Adrenal gland (tissue), 12 donors: ENCODE measurements around the gene SYT7. TPM values are rescaled to one million over a fixed set of nuclear protein-coding genes. Genes with fewer than 3 reads are reported as not detected.

Experiments used
- DNase-seq, 7 donors: peaks; one replicate each; pipeline ENCODE4 v3.0.0-alpha.2; 2019 to 2020
- H3K27ac ChIP-seq, 5 donors: fragments of 200-600 bp; sonication (generic) in 4 of 5; 1 replicate in 3 of 5; 2 replicates in 2 of 5; pipeline versions ENCODE4 v1.5.1 to v1.8.0; 2016 to 2020; ENCODE audit warnings: mild to moderate bottlenecking in 1 of 5
- H3K27me3 ChIP-seq: fragments of 200-600 bp; 2 replicates; pipeline ENCODE4 v1.8.0; 2021
- H3K36me3 ChIP-seq, 2 donors: fragments of 200-600 bp; replicated peaks in 1 of 2; 1 replicate in 1 of 2; 2 replicates in 1 of 2; pipeline versions ENCODE4 v1.5.1 to v1.8.0; 2018 to 2022
- H3K4me1 ChIP-seq, 2 donors: fragments of 200-600 bp; replicated peaks in 1 of 2; 1 replicate in 1 of 2; 2 replicates in 1 of 2; pipeline versions ENCODE4 v1.5.1 to v1.8.0; 2018 to 2021
- H3K4me3 ChIP-seq, 4 donors: fragments of 200-600 bp; sonication (generic) in 3 of 4; one replicate each; pipeline ENCODE4 v1.5.1; 2016 to 2018
- H3K9me3 ChIP-seq, 3 donors: fragments of 200-600 bp; sonication (generic) in 1 of 3; replicated peaks in 1 of 3; 1 replicate in 2 of 3; 2 replicates in 1 of 3; pipeline versions ENCODE4 v1.5.1 to v1.8.0; 2016 to 2021
- POLR2A ChIP-seq, 2 donors: fragments of 450-650 bp; IDR thresholded peaks; one replicate each; pipeline ENCODE4 v1.6.1; 2017; ENCODE audit warnings: antibody characterized with exemption in 2 of 2, mild to moderate bottlenecking in 2 of 2, moderate library complexity in 1 of 2
- WGBS, 4 donors: extraction: QIAGEN DNeasy Blood & Tissue Kit in 2 of 4; methylation state at CpG; one replicate each; pipeline versions ENCODE4 v1.1.5 to v1.1.7; 2013 to 2017; 5-methylcytosine and 5-hydroxymethylcytosine counted together
- intact Hi-C, 2 donors: fragments of 100-400 bp; cut with DNase I; formaldehyde crosslinking; loops; one replicate each; pipeline versions ENCODE4 v1.14.1 to v1.15.0; 2022 to 2023
- polyA plus RNA-seq, 3 donors: library from polyadenylated mRNA; stranded (reverse); fragments of 200-250 nt in 2 of 3; fragments of 350-450 nt in 1 of 3; fragmentation: Illumina TruSeq in 1 of 3; extraction: RNeasy Lipid Tissue Mini Kit (QIAGEN cat#74804) in 1 of 3; gene quantifications; one replicate each; pipeline ENCODE4 v1.2.3, GENCODE V29; 2013 to 2014
- total RNA-seq, 9 donors: library from RNA; depleted of rRNA in 4 of 9; stranded (reverse); fragments of >200 nt in 4 of 9; fragments of 120-200 nt in 1 of 9; fragmentation: NEBNext Ultra II Directional in 1 of 9; extraction: Animal tissue kit (Norgen Biotek cat#: 25700) in 1 of 9; gene quantifications; one replicate each; pipeline versions ENCODE4 v1.1.0 to v1.2.4, GENCODE V29; 2013 to 2023
- TF ChIP-seq, protein P1 (sequence below), 6 experiments: fragments of 450-650 bp in 4 of 6; fragments of 200-600 bp in 2 of 6; sonication (generic) in 1 of 6; IDR thresholded peaks; 1 replicate in 5 of 6; 2 replicates in 1 of 6; pipeline versions ENCODE4 v1.5.1 to v1.8.0; 2016 to 2021; ENCODE audit warnings: antibody characterized with exemption in 6 of 6, mild to moderate bottlenecking in 2 of 6, moderate library complexity in 1 of 6
- donor health status: healthy with polysubstance abuse.
- donor health status: Bipolar disorder and iron deficiency.
- donor health status: DM: yes; HTN: yes; CAD: no.
- donor health status: DM: no; HTN: no; CAD: no.
- donor health status: DM: no; HTN: no; CAD: no.
- donor health status: DM: yes; HTN: yes; CAD: no.

SYT7 gene
- total and polyA plus RNA-seq, 12 donors: 0.09 to 6.8 (median 1.3) TPM; not detected in 1

DNA sequence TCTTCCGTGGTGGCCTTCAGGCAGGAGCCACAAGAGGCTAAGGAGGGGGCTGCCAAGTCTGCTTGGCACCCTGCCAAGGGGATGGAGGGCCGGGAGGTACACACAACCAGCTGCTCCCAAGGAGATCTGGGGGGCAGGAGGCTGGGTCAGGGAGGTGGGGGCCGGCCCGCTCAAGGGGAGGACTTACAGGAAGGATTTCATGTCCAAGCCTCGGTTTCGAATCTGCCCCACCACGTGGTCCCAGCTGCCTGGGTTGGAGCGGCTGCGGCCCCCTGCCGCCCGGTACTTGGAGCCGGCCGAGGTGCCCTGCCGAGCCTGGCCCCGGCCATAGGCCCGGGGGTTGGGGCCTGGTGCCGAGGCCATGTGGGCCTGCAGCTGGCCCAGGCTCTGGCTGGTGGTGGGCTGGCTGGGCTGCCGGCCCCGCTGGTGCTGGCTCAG, 38.8 kb downstream of the SYT7 start:
- no peaks in the 10 kb centered on the region for H3K4me1 ChIP-seq
- no peaks in the 10 kb centered on the region for H3K36me3 ChIP-seq
- no peak overlapping the region for H3K4me3 ChIP-seq
- DNase-seq: no peak
- 53 to 64% (median 59%) methylated on average over 4 to 19 of the region's 19 CpGs for WGBS, 4 donors
- H3K9me3 ChIP-seq: no peaks in the 10 kb centered on the region
- no peak overlapping the region for H3K27ac ChIP-seq
- intact Hi-C loops: no loop called here
- H3K27me3 ChIP-seq: peaks cover 6% of the 10 kb centered on the region
- TF ChIP-seq, protein P1, sequence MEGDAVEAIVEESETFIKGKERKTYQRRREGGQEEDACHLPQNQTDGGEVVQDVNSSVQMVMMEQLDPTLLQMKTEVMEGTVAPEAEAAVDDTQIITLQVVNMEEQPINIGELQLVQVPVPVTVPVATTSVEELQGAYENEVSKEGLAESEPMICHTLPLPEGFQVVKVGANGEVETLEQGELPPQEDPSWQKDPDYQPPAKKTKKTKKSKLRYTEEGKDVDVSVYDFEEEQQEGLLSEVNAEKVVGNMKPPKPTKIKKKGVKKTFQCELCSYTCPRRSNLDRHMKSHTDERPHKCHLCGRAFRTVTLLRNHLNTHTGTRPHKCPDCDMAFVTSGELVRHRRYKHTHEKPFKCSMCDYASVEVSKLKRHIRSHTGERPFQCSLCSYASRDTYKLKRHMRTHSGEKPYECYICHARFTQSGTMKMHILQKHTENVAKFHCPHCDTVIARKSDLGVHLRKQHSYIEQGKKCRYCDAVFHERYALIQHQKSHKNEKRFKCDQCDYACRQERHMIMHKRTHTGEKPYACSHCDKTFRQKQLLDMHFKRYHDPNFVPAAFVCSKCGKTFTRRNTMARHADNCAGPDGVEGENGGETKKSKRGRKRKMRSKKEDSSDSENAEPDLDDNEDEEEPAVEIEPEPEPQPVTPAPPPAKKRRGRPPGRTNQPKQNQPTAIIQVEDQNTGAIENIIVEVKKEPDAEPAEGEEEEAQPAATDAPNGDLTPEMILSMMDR (IDR thresholded peaks at IDR 0.05): no peak
- TF ChIP-seq POLR2A (IDR thresholded peaks at IDR 0.05): no peak

DNA sequence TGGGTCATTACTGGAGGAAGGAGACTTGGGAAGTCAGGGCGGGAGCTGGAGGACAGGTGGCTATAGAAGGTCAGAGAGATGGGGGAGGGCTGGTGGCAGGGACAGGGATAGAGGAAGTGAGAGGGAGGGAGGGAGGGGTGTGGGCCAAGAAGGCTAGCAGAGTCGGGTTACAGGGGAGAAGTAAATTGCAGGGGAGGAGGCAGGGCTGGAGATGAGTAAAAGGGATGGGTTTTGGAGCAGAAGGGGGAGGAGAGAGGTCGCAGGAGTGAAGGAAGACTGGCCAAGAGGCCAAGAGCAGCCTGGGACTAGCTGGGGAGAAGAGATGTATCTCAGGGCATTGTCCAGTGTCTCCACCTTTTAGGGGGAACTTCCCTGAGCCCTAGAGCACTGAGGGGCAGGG, 39.3 kb downstream of the SYT7 start:
- H3K27me3 ChIP-seq: peaks cover 6% of the 10 kb centered on the region
- DNase-seq: no peak
- no peaks in the 10 kb centered on the region for H3K4me1 ChIP-seq
- TF ChIP-seq POLR2A (IDR thresholded peaks at IDR 0.05): no peak
- TF ChIP-seq, protein P1 (IDR thresholded peaks at IDR 0.05): no peak
- no peak overlapping the region for H3K27ac ChIP-seq
- no peak overlapping the region for H3K4me3 ChIP-seq
- no peaks in the 10 kb centered on the region for H3K9me3 ChIP-seq
- 10 to 28% (median 17%) methylated on average over 3 of the region's 3 CpGs for WGBS, 4 donors
- no peaks in the 10 kb centered on the region for H3K36me3 ChIP-seq
- intact Hi-C loops: no loop called here

GRCh38 chr11:61540528-61540927, 40.3 kb downstream of the SYT7 start:
- Histone ChIP-seq H3K27ac (no peak overlapping the region), H3K9me3 (no peaks in the 10 kb centered on the region), H3K36me3 (no peaks in the 10 kb centered on the region), H3K4me3 (no peak overlapping the region), H3K4me1 (no peaks in the 10 kb centered on the region), H3K27me3 (peaks cover under 1% of the 10 kb centered on the region)
- TF ChIP-seq, protein P1 (IDR thresholded peaks at IDR 0.05): no peak
- no peak for TF ChIP-seq POLR2A (IDR thresholded peaks at IDR 0.05)
- intact Hi-C loops: no loop called here
- no peak for DNase-seq
- WGBS, 4 donors: 65 to 75% (median 70%) methylated on average over 6 to 9 of the region's 9 CpGs

DNA sequence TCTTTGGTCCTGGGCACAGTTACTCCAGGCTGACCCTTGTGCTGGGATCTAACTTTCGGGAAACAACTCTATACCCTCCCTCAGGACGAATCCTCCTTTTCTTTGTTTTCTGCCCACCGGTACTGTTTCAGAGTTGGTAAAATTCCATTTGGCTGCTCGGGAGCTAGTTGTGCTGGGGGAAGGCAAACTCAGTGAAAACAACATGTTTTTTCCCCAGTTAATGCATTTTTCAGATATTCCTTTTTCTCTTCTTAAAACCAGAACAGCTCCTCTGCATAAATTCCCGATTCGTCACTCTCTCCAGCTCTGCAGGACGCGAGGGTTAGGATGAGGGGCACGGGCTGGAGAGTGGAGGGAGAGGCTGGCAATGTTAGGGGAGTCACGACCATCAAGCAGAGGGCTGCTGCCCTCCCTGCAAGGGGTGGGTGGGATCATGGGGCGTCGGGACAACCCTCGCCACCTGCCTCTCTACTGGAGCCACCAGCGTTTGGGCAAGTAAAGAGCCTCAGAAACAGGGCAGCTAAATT, 41.0 kb downstream of the SYT7 start:
- 72 to 80% (median 76%) methylated on average over 14 of the region's 14 CpGs for WGBS, 4 donors
- no peaks in the 10 kb centered on the region for H3K9me3 ChIP-seq
- no peak overlapping the region for H3K4me3 ChIP-seq
- intact Hi-C loops: loop anchor here in 1 of 2 donors (10.0 kb wide), 1 partner anchor 85 kb away; no protein-coding TSS in a partner anchor
- no peaks in the 10 kb centered on the region for H3K36me3 ChIP-seq
- no peaks in the 10 kb centered on the region for H3K4me1 ChIP-seq
- no peaks in the 10 kb centered on the region for H3K27me3 ChIP-seq
- DNase-seq: no peak
- no peak for TF ChIP-seq POLR2A (IDR thresholded peaks at IDR 0.05)
- TF ChIP-seq, protein P1 (IDR thresholded peaks at IDR 0.05): no peak
- H3K27ac ChIP-seq: no peak overlapping the region
